Adrenal gland (tissue), 12 donors: ENCODE data around the gene NCR3LG1. TPM values are rescaled to one million over a fixed set of nuclear protein-coding genes. Genes with fewer than 3 reads are reported as not detected.

Source experiments
- DNase-seq, 7 donors: peaks; one replicate each; pipeline ENCODE4 v3.0.0-alpha.2; 2019 to 2020
- H3K27ac ChIP-seq, 5 donors: fragments of 200-600 bp; sonication (generic) in 4 of 5; 1 replicate in 3 of 5; 2 replicates in 2 of 5; pipeline versions ENCODE4 v1.5.1 to v1.8.0; 2016 to 2020; ENCODE audit warnings: mild to moderate bottlenecking in 1 of 5
- H3K27me3 ChIP-seq: fragments of 200-600 bp; 2 replicates; pipeline ENCODE4 v1.8.0; 2021
- H3K36me3 ChIP-seq, 2 donors: fragments of 200-600 bp; replicated peaks in 1 of 2; 1 replicate in 1 of 2; 2 replicates in 1 of 2; pipeline versions ENCODE4 v1.5.1 to v1.8.0; 2018 to 2022
- H3K4me1 ChIP-seq, 2 donors: fragments of 200-600 bp; replicated peaks in 1 of 2; 1 replicate in 1 of 2; 2 replicates in 1 of 2; pipeline versions ENCODE4 v1.5.1 to v1.8.0; 2018 to 2021
- H3K4me3 ChIP-seq, 4 donors: fragments of 200-600 bp; sonication (generic) in 3 of 4; one replicate each; pipeline ENCODE4 v1.5.1; 2016 to 2018
- H3K9me3 ChIP-seq, 3 donors: fragments of 200-600 bp; sonication (generic) in 1 of 3; replicated peaks in 1 of 3; 1 replicate in 2 of 3; 2 replicates in 1 of 3; pipeline versions ENCODE4 v1.5.1 to v1.8.0; 2016 to 2021
- CTCF ChIP-seq, 6 experiments: fragments of 450-650 bp in 4 of 6; fragments of 200-600 bp in 2 of 6; sonication (generic) in 1 of 6; IDR thresholded peaks; 1 replicate in 5 of 6; 2 replicates in 1 of 6; pipeline versions ENCODE4 v1.5.1 to v1.8.0; 2016 to 2021; ENCODE audit warnings: antibody characterized with exemption in 6 of 6, mild to moderate bottlenecking in 2 of 6, moderate library complexity in 1 of 6
- POLR2A ChIP-seq, 2 donors: fragments of 450-650 bp; IDR thresholded peaks; one replicate each; pipeline ENCODE4 v1.6.1; 2017; ENCODE audit warnings: antibody characterized with exemption in 2 of 2, mild to moderate bottlenecking in 2 of 2, moderate library complexity in 1 of 2
- WGBS, 4 donors: extraction: QIAGEN DNeasy Blood & Tissue Kit in 2 of 4; methylation state at CpG; one replicate each; pipeline versions ENCODE4 v1.1.5 to v1.1.7; 2013 to 2017; 5-methylcytosine and 5-hydroxymethylcytosine counted together
- intact Hi-C, 2 donors: fragments of 100-400 bp; cut with DNase I; formaldehyde crosslinking; loops; one replicate each; pipeline versions ENCODE4 v1.14.1 to v1.15.0; 2022 to 2023
- polyA plus RNA-seq, 3 donors: library from polyadenylated mRNA; stranded (reverse); fragments of 200-250 nt in 2 of 3; fragments of 350-450 nt in 1 of 3; fragmentation: Illumina TruSeq in 1 of 3; extraction: RNeasy Lipid Tissue Mini Kit (QIAGEN cat#74804) in 1 of 3; gene quantifications; one replicate each; pipeline ENCODE4 v1.2.3, GENCODE V29; 2013 to 2014
- total RNA-seq, 9 donors: library from RNA; depleted of rRNA in 4 of 9; stranded (reverse); fragments of >200 nt in 4 of 9; fragments of 120-200 nt in 1 of 9; fragmentation: NEBNext Ultra II Directional in 1 of 9; extraction: Animal tissue kit (Norgen Biotek cat#: 25700) in 1 of 9; gene quantifications; one replicate each; pipeline versions ENCODE4 v1.1.0 to v1.2.4, GENCODE V29; 2013 to 2023
- donor health status: healthy with polysubstance abuse.
- donor health status: Bipolar disorder and iron deficiency.
- donor health status: DM: yes; HTN: yes; CAD: no.
- donor health status: DM: no; HTN: no; CAD: no.
- donor health status: DM: no; HTN: no; CAD: no.
- donor health status: DM: yes; HTN: yes; CAD: no.

The NCR3LG1 gene
- total and polyA plus RNA-seq, 12 donors: 0.13 to 10.1 (median 1.4) TPM

GRCh38 chr11:17343257-17343656 lies 8.3 kb upstream of the NCR3LG1 start:
- Histone ChIP-seq H3K4me3 (no peak overlapping the region), H3K4me1 (no peaks in the 10 kb centered on the region), H3K27ac (no peak overlapping the region), H3K36me3 (no peaks in the 10 kb centered on the region), H3K27me3 (no peaks in the 10 kb centered on the region), H3K9me3 (no peaks in the 10 kb centered on the region)
- TF ChIP-seq CTCF (IDR thresholded peaks at IDR 0.05) (no peak), POLR2A (IDR thresholded peaks at IDR 0.05) (no peak)
- intact Hi-C loops: no loop called here
- DNase-seq: no peak
- 89 to 99% (median 95%) methylated on average over 2 of the region's 2 CpGs for WGBS, 4 donors

- intact Hi-C loops: no loop called here
- Histone ChIP-seq H3K36me3 (no peaks in the 10 kb centered on the region), H3K27me3 (no peaks in the 10 kb centered on the region), H3K4me3 (no peak overlapping the region), H3K27ac (no peak overlapping the region), H3K4me1 (no peaks in the 10 kb centered on the region), H3K9me3 (no peaks in the 10 kb centered on the region)
- DNase-seq: peak in 1 of 7 donors; percentile 40
- 80 to 100% (median 93%) methylated on average over 1 of the region's 1 CpG for WGBS, 4 donors
- TF ChIP-seq CTCF (IDR thresholded peaks at IDR 0.05) (no peak), POLR2A (IDR thresholded peaks at IDR 0.05) (no peak)
Measured at GRCh38 chr11:17343907-17344306, 7.7 kb upstream of the NCR3LG1 start.

- Histone ChIP-seq H3K27ac (no peak overlapping the region), H3K9me3 (no peaks in the 10 kb centered on the region), H3K36me3 (no peaks in the 10 kb centered on the region), H3K27me3 (no peaks in the 10 kb centered on the region), H3K4me3 (no peak overlapping the region), H3K4me1 (peaks cover 4 to 6% of the 10 kb centered on the region in 2 donors)
- no peak for TF ChIP-seq POLR2A (IDR thresholded peaks at IDR 0.05)
- TF ChIP-seq CTCF (IDR thresholded peaks at IDR 0.05): no peak
- intact Hi-C loops: no loop called here
- no peak for DNase-seq
- WGBS, 4 donors: 63 to 97% (median 82%) methylated on average over 1 of the region's 1 CpG
Measured at GRCh38 chr11:17347676-17348075, 3.9 kb upstream of the NCR3LG1 start.

GRCh38 chr11:17350455-17351171 lies 987 bp upstream of the NCR3LG1 start:
- H3K4me3 ChIP-seq: no peak overlapping the region
- no peak for DNase-seq
- H3K36me3 ChIP-seq: no peaks in the 10 kb centered on the region
- H3K4me1 ChIP-seq: peaks cover 8 to 20% of the 10 kb centered on the region in 2 donors
- H3K27me3 ChIP-seq: no peaks in the 10 kb centered on the region
- intact Hi-C loops: loop anchor here in 1 of 2 donors (10.0 kb wide), 1 partner anchor 126 kb away; no protein-coding TSS in a partner anchor
- no peaks in the 10 kb centered on the region for H3K9me3 ChIP-seq
- WGBS, 4 donors: 93 to 98% (median 97%) methylated on average over 7 of the region's 7 CpGs
- no peak overlapping the region for H3K27ac ChIP-seq
- no peak for TF ChIP-seq POLR2A (IDR thresholded peaks at IDR 0.05)
- no peak for TF ChIP-seq CTCF (IDR thresholded peaks at IDR 0.05)
